DMS79 treated with DMSO at 0.1 percent for 48 hours (cell line): ENCODE results near the gene EFS.
"Not testable (repeated sequence)": the region's sequence is repeated elsewhere in the genome, so short reads cannot be mapped to it uniquely, and the experiment has no call there.

Experiments
- DNase-seq: peaks from one replicate; lab custom pipeline; 2025; lab: John Stamatoyannopoulos, UW

The EFS gene, protein sequence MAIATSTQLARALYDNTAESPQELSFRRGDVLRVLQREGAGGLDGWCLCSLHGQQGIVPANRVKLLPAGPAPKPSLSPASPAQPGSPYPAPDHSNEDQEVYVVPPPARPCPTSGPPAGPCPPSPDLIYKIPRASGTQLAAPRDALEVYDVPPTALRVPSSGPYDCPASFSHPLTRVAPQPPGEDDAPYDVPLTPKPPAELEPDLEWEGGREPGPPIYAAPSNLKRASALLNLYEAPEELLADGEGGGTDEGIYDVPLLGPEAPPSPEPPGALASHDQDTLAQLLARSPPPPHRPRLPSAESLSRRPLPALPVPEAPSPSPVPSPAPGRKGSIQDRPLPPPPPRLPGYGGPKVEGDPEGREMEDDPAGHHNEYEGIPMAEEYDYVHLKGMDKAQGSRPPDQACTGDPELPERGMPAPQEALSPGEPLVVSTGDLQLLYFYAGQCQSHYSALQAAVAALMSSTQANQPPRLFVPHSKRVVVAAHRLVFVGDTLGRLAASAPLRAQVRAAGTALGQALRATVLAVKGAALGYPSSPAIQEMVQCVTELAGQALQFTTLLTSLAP

DNA sequence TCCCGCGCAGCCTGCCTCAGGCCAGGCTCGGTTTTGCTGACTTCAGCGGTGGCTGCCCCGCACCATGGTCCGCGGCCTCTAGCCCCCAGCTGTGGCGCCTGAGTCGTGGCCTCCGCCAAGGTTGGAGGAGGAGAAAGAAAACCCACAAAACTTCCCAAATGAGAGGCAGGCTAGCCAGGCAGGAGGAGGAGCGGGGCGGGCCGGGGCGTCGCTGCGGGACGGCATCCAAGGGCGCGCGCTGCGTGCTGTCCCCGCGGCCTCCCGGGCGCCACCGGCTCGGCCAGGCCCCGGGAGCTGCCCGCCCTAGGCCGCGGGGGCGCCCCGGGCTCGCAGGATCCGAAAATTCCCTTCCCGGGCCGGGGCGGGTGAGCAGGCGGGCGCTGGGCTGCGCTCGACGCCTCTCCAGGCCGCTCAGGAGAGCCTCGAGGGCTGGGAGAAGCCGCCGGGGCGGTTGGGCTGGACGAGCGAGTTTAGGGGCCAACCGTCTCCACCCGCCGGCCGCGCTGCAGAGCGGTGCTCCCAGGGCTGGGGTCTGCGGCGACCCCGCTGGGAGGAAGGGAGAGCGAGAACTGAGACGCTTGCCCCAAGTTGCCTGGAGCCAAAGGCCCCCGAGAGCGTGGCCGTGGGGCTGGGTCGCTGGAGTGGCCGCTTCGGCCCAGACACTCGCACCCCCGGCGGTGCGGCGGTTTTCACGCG lies at the start of gene EFS:
TSS of gene EFS (minus strand) at position 137 of the 696 bp plus-strand sequence. CDS start 147 bp downstream, outside the sequence.
- DNase-seq, result no peak

DNA sequence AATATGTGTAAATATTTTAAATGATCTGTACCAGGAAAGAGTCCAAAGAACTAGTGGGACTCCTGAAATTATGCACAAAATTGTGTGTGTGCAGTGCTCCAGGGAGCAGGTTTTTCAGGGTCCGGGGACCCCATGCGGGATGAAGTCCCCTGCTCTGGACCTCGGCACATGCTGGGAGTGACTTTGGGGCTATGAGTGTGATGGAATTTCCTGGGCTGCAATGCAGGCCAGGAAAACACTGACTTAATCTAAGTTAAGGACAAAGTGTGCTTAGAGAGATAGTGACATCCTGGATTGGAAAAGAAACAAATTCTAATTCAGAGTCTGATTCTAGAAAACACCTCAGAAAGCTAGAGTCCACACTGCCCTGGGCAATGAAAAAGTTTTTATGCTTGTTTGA lies 49.3 kb upstream of the EFS start:
- DNase-seq, result no peak

DNA sequence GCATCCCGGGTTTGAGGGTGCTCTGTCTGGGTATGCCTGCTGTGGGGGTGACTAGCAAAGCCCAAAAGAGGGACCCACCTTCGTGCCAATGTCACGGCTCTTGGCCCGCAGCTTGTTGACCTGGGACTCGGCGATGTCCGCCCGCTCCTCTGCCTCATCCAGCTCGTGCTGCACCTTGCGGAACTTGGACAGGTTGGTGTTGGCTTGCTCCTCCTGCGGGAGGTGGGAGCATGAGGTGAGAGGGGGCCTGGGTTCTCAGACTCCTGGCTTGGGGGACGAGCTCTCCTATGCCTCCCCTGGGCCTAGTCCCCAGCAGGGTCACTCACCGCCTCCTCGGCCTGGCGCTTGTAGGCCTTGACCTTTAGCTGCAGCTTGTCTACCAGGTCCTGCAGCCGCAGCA lies 48.7 kb upstream of the EFS start:
- no peak for DNase-seq

DNA sequence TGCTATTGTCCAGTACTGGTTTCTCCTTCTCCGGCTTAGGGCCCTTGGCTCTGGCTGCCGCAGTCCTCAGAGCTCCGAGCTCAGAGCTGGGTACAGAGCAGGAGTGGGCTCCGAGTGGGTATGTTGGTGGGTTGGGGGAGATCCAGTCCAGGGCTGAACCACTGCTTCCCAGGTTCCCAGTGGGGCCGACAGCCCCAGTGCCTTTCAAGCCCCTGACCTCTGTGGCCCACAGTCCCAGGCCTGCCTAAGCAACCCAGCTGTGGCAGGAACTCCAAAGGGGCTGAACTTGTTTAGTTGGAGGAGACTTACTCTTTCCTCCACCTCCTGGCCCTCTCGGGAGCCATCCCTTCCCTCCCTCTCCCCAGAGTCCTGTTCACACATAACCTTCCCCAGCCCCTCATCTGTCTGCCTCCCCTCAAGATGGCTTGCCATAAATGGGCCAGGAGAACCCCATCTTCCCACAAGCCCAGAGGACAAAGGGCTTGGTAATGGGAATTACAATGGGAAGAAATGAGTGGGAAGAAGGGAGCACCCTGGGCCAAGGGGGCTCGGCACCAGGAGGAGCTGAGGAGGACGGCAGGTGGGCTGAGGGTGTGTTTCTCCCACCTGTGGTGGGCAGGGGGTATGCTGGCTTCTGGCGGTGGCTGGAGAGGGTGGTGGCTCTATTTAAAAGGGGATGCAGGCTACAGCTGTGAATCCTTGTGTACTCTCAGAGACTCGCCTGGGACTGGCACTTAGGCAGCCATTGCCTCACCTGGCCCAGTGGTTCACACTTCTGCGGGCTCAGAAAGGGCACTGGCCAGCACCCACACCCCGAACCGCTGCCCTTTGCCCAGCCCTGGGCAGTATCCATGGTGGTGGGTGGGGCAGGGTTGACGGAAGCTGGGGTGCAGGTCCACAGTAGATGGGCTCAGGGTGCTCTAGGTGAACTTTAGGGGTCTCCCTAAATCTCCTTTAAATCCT lies 46.9 kb upstream of the EFS start:
- no peak for DNase-seq

DNA sequence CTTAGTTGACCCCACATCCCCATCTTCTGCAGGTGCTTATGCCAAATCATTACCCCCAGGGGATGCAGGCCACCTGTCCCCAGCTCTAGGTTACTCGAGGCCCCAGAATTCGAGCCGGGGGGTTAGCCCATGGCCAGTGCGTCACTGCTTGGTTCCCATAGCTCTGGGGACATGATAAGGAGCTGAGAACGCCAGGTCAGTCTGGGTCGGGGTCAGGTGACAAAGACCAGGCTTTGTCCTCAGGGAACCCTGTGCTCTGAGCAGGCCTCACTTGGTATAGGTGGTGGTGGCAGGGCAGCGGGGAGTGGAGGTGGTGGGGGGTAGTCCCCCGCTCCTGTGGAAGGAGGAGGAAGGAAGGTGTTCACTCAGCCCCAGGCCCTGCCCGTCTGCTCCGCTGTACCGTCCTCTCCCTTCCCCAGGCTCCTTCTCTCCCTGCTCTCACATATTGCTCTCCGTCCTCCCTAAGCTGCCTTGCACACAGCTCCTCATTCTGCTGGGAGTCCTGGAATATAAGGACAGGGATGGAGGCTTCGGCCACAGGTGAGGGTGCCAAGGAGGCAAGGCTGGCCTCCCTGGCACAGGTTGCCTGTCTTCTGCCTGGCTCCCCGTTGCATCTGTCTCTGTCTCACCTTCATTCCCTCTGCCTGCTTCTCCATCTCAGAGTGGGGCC lies 45.1 kb upstream of the EFS start:
- DNase-seq, result no peak

DNA sequence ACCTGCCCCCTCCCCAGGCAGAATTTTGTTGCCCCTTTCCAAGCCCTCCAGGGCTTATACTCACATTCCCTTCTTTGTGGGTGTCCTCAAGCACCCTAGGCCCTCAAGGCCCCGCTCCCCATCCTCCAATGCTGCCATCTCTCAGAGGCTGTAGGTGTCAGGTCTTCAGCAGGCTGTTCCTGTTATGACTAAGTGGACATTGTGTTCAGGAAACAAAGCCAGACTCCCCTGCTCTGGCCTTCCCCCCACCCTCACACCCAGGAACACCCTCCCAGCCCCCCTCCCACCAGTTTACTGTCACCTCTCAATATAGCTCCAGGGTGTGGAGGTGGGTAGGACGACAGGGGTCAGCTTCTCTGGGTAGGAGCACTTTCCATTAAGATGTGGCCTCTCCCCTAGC lies 44.5 kb upstream of the EFS start:
- no peak for DNase-seq

DNA sequence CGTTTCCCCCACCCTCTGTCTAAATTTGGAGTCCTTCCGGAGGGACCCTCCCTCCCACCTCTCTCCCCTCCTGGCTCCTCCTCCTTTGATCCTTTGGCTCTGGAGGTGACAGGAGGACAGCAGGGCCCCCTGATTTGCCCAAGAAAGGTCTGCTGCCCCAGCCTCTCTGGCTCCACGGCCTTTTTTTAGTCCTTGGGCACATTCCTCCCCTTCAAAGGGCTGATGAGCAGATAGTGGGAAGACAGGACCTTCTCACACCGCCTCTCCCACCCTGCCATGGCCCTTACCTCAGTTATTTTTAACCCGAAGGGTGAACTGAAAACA lies 43.3 kb upstream of the EFS start:
- DNase-seq, result no peak

DNA sequence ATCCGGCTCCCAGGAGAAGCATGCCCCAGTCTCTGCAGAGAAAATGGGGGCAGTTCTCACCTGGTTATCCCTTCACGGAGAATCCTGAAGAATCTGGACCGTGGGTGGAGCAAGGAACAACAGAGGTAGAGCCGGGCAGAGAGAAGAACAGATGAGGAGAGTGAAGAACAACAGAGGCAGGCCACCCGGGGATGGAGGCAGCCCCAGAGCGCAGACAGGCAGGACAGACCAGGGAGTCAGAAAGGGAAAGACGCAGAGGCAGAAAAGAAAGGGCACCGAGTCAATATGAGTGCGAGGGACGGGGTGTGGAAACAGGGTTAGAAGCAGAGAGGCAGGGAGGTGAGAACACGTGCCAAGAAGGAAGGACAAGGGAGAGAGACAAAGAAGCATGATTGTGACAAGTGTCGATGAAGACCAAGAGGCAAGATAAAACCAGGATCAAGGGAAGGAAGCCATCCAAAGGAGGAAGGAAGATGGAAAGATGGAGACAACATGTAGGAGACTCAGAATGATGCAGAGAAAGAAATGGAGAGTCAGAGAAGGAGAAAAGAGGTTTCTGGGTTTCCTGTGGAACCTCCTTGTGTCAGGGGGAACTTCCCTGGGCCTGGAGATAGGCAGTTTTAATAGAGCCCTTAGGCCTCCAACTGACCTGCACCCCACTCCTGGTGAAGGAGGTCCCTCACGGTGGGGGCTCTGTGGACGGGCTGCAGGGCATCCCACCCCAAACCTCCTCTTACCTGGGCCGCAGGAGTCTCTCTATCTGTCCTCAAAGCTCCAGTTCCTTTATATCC lies 42.7 kb upstream of the EFS start, which contains the start of gene MYH6:
TSS of gene MYH6 (minus strand) at position 758 of the 791 bp plus-strand sequence. CDS start 1,050 bp downstream, outside the sequence.
- DNase-seq, result no peak

DNA sequence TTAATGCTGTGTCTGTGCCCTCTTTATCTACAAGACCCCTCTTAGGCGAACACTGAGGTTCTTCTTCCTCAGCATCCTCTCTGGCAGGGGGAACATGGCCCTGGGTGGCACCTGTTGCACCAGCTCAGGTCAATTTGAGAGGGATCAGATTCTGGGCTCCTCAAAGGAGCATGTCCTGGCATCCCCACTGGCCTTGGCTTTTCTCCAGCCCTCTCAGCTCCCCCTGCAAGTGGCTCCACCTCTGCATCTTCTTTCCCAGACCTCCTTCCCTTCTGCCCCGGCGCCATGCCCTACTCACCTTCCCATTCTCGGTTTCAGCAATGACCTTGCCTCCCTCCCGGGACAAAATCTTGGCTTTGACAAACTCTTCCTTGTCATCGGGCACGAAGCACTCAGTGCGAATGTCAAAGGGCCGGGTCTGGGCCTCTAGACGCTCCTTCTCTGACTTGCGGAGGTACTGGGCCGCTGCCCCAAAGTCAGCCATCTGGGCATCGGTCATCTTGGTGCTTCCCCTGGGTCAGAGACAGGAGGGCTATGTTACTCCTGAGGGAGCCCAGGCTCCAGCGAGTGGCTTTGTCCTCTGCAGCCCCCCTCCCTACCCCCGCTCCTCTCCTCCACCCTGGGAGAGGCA lies 41.9 kb upstream of the EFS start:
- DNase-seq, result no peak

DNA sequence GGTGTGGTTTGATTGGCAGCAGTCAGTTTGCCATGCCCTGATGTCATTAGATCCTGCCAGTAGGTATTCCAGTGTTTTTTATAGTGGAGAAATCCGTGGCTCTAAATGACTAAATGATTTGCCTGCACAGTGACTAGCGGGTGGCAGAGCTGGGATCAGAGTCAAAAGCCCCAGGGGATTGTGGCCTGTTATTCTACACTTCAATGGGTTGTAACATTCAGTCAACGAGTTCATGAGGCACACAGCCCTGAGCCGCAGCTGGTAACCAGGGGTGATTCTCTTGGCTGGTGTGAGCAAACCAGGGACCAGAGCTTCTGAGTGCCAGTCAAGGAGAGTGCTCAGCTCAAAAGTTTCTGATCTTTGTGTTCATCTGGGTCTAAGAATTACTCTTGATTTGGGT lies 41.3 kb upstream of the EFS start:
- peak; percentile 60 for DNase-seq

DNA sequence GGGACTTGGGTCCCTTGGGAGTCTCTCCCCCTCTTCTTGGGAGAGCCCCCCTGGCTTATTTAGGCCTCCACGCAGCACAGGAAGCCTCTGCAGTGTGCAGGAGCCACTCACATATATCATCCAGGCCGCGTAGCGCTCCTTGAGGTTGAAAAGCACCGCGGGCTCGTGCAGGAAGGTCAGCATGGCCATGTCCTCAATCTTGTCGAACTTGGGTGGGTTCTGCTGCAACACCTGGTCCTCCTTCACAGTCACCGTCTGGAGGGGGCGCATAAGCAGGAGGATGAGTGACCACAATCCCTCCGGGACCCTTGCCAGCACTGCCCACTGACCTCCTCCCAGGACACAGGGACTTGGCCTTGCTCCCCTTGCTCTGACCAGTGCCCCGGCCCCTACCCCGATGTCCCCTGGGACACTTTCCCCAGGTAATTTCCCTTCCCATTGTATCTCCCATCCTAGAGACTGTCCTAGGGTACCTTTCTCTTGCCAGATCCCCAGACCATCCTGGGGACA lies 40.6 kb upstream of the EFS start:
- DNase-seq, result no peak

DNA sequence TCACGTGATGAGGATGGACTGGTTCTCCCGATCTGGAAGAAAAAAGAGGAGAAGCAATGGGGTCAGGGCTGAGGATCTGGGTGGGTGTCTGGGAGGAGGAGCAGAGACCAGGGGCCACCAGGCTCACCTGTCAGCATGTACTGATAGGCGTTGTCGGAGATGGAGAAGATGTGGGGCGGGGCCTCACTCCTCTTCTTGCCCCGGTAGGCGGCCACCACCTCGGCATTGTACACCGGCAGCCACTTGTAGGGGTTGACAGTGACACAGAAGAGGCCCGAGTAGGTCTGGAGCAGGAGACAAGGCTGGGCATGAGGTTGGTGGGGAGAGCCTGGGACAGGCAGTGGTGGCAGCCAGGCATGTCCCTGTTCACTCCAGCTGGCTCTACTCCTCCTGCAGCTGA lies 40.1 kb upstream of the EFS start:
- DNase-seq, result no peak

DNA sequence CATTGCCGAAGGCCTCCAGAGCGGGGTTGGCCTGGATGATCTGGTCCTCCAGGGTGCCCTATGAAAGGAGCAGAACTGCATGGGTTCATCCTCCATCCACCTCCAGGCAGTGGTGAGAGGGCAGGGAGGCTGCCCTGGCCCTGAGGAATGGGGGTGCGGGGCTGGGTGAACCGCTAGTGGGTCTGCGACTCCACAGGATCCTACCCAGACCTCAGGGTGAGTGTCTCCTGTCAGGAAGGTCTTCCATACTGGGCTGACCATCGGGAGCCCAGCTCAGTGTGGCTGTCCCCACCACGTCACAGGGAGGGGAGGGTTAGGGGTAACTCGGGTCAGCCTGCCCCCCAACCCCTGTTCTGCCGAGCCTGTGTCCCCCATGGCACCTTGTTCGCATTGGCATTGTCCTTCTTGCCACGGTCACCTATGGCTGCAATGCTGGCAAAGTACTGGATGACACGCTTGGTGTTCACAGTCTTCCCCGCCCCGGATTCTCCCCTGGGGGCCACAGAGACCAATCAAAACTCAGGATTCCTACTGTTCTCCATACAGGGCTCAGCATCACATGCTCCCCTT lies 39.4 kb upstream of the EFS start:
- no peak for DNase-seq

DNA sequence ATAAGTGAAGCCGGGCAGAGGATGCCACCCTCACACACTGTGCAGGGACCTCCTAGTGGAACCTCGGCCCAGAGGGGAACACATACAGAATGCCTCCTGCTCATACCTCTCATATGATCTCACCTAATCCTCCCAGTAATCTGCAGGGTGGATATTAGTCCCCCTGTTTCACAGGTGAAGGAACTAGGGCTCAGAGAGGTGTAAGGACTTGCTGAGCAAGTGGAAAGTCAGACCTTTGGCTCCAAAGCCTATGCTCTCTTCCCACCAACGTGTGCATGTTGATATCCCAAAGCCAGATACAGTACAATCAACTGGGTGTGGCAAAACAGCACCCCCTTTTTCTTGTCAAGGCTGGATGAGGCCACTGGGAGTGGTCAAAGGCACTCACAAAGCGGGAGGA lies 38.9 kb upstream of the EFS start:
- no peak for DNase-seq

DNA sequence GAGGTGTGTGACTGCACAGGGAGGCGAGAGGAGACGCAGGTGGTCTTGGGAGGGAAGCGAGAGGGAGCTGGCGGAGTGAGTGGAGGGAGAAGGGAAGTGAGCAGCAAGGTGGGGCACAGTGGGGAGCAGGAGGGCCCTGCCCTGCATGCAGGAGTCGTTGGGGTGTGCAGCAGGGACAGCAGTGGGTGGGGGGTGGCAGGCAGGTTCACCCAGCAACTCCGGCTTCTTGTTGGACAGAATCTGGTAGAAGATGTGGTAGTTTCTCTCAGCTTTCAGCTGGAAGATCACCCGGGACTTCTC lies 38.1 kb upstream of the EFS start:
- DNase-seq, result no peak

DNA sequence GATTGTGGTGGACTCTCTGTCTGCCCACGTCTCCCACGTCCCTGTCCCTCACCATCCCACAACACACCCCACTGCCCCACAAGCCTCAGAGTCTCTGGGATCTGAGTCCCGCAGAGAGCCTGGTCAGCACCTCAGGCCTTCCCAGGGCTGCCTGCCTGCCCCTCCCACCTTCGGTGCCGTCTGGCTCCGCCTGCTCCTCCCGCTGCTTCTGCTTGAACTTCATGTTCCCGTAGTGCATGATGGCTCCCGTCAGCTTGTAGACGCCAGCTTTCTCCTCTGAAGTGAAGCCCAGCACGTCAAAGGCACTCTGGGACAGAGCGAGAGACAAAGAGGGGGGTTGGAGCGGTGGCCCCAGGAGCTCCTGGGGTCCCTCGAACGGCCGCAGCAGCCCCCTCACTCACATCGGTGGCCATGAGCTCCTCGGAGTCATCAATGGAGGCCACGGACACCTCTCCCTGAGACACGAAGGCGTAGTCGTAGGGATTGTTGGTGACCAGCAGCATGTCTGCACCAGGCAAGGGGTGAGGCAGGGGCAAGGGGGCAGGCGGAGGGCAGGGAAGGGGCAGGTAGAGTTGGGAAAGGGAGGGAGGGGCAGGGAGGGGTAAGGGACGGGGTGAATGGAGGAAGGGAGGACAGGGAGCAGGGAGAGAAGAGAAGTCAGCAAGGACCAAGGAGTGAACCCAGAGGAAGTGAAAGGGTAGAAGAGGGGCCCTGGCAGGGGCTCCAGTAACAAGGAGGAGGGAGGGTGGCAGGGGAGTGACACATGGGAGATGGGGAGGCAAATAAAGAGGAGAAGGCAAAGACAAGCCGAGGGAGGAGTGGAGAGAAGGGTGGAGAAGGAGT lies 37.5 kb upstream of the EFS start:
- DNase-seq, result no peak

DNA sequence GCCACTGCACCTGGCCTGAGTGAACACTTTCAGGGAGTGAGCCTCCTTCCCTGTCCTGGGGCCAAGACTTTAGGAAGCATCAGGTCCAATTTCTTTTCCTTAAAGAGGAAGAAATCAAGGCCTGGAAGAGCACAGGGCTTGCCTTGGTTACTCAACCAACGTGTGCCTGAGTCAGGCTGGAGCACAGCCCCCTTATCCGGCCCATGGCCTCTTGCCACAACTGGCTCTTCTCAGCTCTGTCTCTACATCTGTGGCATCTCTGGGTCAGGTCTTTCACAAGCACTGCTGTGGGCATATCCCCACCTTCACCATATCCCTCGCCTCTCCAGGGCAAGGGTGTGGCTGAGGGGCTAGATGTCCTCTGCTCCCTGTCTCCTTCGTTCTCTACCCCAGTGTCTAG lies 36.3 kb upstream of the EFS start:
- DNase-seq, result no peak

DNA sequence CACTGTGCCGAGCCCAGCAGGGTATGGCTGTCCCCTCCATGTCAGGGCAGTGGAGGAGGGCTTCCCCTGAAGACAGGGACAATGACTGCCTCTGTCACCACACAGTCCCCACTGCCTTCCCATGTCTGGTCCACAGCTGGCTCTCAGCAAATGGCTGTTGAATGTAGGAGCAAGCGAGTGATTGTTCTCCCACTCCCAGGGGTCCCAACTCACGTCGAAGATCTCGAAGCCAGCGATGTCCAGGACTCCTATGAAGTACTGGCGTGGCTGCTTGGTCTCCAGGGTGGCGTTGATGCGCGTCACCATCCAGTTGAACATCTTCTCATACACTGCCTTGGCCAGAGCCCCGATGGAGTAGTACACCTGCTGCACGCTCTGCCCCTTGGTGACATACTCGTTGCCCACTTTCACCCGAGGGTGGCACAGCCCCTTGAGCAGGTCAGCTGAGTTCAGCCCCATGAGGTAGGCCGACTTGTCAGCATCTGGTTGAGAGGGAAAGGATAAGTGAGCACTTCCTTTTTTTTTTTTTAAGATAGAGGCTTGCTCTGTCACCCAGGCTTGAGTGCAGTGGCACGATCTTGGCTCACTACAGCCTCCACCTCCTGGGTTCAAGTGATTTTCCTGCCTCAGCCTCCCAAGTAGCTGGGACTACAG lies 35.7 kb upstream of the EFS start:
- not testable (repeated sequence) for DNase-seq
